GM19239 (cell line): ENCODE measurements around the gene ZNF710.

Experiments
- DNase-seq: peaks from one replicate; pipeline ENCODE4 v3.0.0; 2011; ENCODE audit warnings: low spot score; ENCODE audit not compliant: insufficient read length
- FAIRE-seq: peaks from 2 replicates; lab custom pipeline; 2011; peaks lifted over from hg19 to GRCh38; lab: Jason Lieb, UNC

The ZNF710 gene

GRCh38 chr15:90126596-90127435, 125.7 kb downstream of the ZNF710 start:
- FAIRE-seq (no peak), DNase-seq (no peak)

DNA sequence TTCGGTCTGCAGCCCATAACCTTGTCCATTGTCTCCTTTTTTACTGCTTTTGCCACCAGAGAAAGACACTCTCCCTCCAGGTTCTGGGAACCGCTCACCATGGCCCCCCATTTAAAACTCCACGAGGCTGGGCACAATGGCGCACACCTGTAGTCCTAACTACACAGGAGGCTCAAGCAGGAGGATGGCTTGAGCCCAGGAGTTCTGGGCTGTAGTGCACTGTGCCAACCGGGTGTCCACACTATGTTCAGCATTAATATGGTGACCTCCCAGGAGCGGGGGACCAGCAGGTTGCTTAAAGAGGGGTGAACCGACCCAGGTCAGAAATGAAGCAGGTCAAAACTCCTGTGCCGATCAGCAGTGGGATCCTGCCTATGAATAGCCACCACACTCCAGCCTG, 129.2 kb downstream of the ZNF710 start:
- no peak for DNase-seq
- FAIRE-seq = no peak
